GM12878 (cell line): ENCODE data around the gene CNST. TPM values are rescaled to one million over a fixed set of nuclear protein-coding genes. Genes with fewer than 3 reads are reported as not detected.

Source experiments
- ATAC-seq: fragments of 200-7000 bp; cut with Tn5 transposase; 3 replicates; pipeline ENCODE4 v1.9.1; 2020; ENCODE audit warnings: mild to moderate bottlenecking, moderate library complexity
- BruUV-seq: library from RNA; stranded (reverse); fragments of 400-500 nt; replicated peaks from 2 replicates; lab custom pipeline; 2021; lab: Mats Ljungman, UMichigan
- CTCF ChIA-PET: fragments of 300-600 bp; sonication (Branson Sonifier 250); formaldehyde crosslinking; extraction: SDS; loops from one replicate; lab custom pipeline; 2021; ENCODE audit warnings: inconsistent platforms; lab: Yijun Ruan, JAX
- POLR2A ChIA-PET: fragments of 350-600 bp; formaldehyde crosslinking; extraction: SDS; loops from one replicate; lab custom pipeline; 2021; ENCODE audit warnings: inconsistent platforms; lab: Charles Lee
- RAD21 ChIA-PET: fragments of 300-600 bp; sonication (Branson Sonifier 250); formaldehyde crosslinking; loops from one replicate; lab custom pipeline; 2023; ENCODE audit warnings: antibody characterized with exemption; ENCODE audit not compliant: unreplicated experiment; lab: Charles Lee
- SMC1A ChIA-PET: fragments of 300-600 bp; sonication (Branson Sonifier 250); formaldehyde crosslinking; loops from one replicate; lab custom pipeline; 2023; ENCODE audit not compliant: unreplicated experiment, uncharacterized antibody; lab: Charles Lee
- DNase-seq: peaks from one replicate; pipeline ENCODE4 v3.0.0-alpha.2; 2011; ENCODE audit warnings: low read depth, low spot score
- FAIRE-seq: peaks from 3 replicates; lab custom pipeline; 2011; peaks lifted over from hg19 to GRCh38; lab: Jason Lieb, UNC
- H2AFZ ChIP-seq: 2 replicates; pipeline ENCODE4 v1.6.0; 2011; ENCODE audit warnings: low read depth, low read length, control low read depth; ENCODE audit not compliant: control insufficient read depth
- H3K27ac ChIP-seq: 2 replicates; pipeline ENCODE4 v1.5.1; 2011; ENCODE audit warnings: control low read depth; ENCODE audit not compliant: control insufficient read depth, insufficient read depth
- H3K27me3 ChIP-seq, 2 experiments: replicated peaks in 1 of 2; 2 replicates each; pipeline versions ENCODE4 v1.6.0 to v1.6.1; 2011; ENCODE audit warnings: low read length in 1 of 2; ENCODE audit not compliant: control insufficient read depth in 2 of 2, insufficient read depth in 2 of 2
- H3K36me3 ChIP-seq, 2 experiments: 2 replicates each; pipeline ENCODE4 v1.5.1; 2011; ENCODE audit warnings: low read length in 1 of 2; ENCODE audit not compliant: control insufficient read depth in 2 of 2, insufficient read depth in 2 of 2
- H3K4me1 ChIP-seq: 2 replicates; pipeline ENCODE4 v1.6.1; 2011; ENCODE audit warnings: mild to moderate bottlenecking, low read length, moderate library complexity, mixed read lengths; ENCODE audit not compliant: control insufficient read depth, insufficient read depth
- H3K4me2 ChIP-seq: 2 replicates; pipeline ENCODE4 v1.6.0; 2011; ENCODE audit warnings: control low read depth; ENCODE audit not compliant: control insufficient read depth, insufficient read depth
- H3K4me3 ChIP-seq: fragments of 200-600 bp; sonication (generic); 2 replicates; pipeline ENCODE4 v1.5.1; 2016
- H3K79me2 ChIP-seq: 2 replicates; pipeline ENCODE4 v1.6.0; 2011; ENCODE audit warnings: low read length; ENCODE audit not compliant: control insufficient read depth, insufficient read depth
- H3K9ac ChIP-seq: 2 replicates; pipeline ENCODE4 v1.8.0; 2011; ENCODE audit warnings: low read length, control low read depth, mixed read lengths; ENCODE audit not compliant: control insufficient read depth, insufficient read depth
- H3K9me3 ChIP-seq: replicated peaks from 3 replicates; pipeline ENCODE4 v1.5.1; 2011; ENCODE audit warnings: mild to moderate bottlenecking, low read length; ENCODE audit not compliant: control insufficient read depth, insufficient read depth
- H4K20me1 ChIP-seq: 2 replicates; pipeline ENCODE4 v1.6.0; 2011; ENCODE audit not compliant: control insufficient read depth, insufficient read depth
- BHLHE40 ChIP-seq, 2 experiments: fragments of 450-650 bp in 1 of 2; IDR thresholded peaks; 2 replicates each; pipeline ENCODE4 v1.6.1; 2011 to 2017; ENCODE audit warnings: low read depth in 2 of 2, borderline replicate concordance in 1 of 2, improper control_type of control experiment in 1 of 2, low read length in 1 of 2, mild to moderate bottlenecking in 1 of 2
- GABPA ChIP-seq: IDR thresholded peaks from 2 replicates; pipeline ENCODE4 v1.6.1; 2014; ENCODE audit warnings: antibody characterized with exemption, low read depth, mild to moderate bottlenecking, inconsistent platforms
- STAT3 ChIP-seq: IDR thresholded peaks from 2 replicates; pipeline ENCODE4 v1.6.1; 2011; ENCODE audit warnings: low read depth, low read length, improper control_type of control experiment
- ZNF207 ChIP-seq: fragments of 450-650 bp; IDR thresholded peaks from 2 replicates; pipeline ENCODE4 v1.6.1; 2014; ENCODE audit warnings: antibody characterized with exemption, mild to moderate bottlenecking, borderline replicate concordance
- WGBS: methylation state at CpG from one replicate; pipeline ENCODE4 v1.1.6; 2016; ENCODE audit warnings: low lambda C conversion rate; ENCODE audit not compliant: insufficient replicate concordance, insufficient coverage; ENCODE audit errors: missing lambda C conversion rate; 5-methylcytosine and 5-hydroxymethylcytosine counted together
- in situ Hi-C: fragments of 300-500 bp; cut with MboI; formaldehyde crosslinking; loops from 9 replicates; pipeline ENCODE4 v1.14.3; 2018; ENCODE audit warnings: mixed read lengths
- intact Hi-C: fragments of 100-400 bp; cut with micrococcal nuclease; formaldehyde crosslinking; loops from one replicate; pipeline ENCODE4 v1.14.2; 2022; ENCODE audit not compliant: unreplicated experiment
- polyA plus RNA-seq, 11 experiments: library from polyadenylated mRNA; depleted of rRNA in 4 of 11; unstranded in 6 of 11; stranded (reverse) in 5 of 11; fragments of >200 nt; fragmentation: Nextera tagmentation in 4 of 11; fragmentation: Illumina TruSeq in 1 of 11; extraction: Ambion mirVana in 4 of 11; extraction: Trizol in 1 of 11; gene quantifications; 1 replicate in 1 of 11; 2 replicates in 10 of 11; pipeline versions ENCODE4 v1.2.1 to v1.2.3, GENCODE V29; 2011 to 2016; ENCODE audit warnings: inconsistent platforms in 2 of 11, missing spikeins in 2 of 11, low read depth in 1 of 11
- total RNA-seq, 4 experiments: library from RNA; depleted of rRNA in 3 of 4; stranded (reverse); fragments of >200 nt in 3 of 4; fragmentation: Illumina TruSeq in 1 of 4; extraction: Trizol in 1 of 4; gene quantifications; 2 replicates each; pipeline versions ENCODE4 v1.2.1 to v1.2.3, GENCODE V29; 2013 to 2021
- TF ChIP-seq, protein P1 (sequence below): IDR thresholded peaks from 2 replicates; pipeline ENCODE4 v1.6.1; 2012; ENCODE audit warnings: improper control_type of control experiment, low read depth, low read length; ENCODE audit not compliant: insufficient replicate concordance
- TF ChIP-seq, protein P2 (sequence below): fragments of 450-650 bp; IDR thresholded peaks from 2 replicates; pipeline ENCODE4 v1.6.1; 2016; ENCODE audit warnings: mild to moderate bottlenecking
- TF ChIP-seq, protein P3 (sequence below): IDR thresholded peaks from 2 replicates; pipeline ENCODE4 v1.6.1; 2012; ENCODE audit warnings: low read depth, low read length, improper control_type of control experiment

CNST gene
- total and polyA plus RNA-seq, 10 of the 15 experiments (the other 5 are each of a cell fraction or from before 2014, with no cell fraction given), result 4.8 to 16.2 (median 12.3) TPM

DNA sequence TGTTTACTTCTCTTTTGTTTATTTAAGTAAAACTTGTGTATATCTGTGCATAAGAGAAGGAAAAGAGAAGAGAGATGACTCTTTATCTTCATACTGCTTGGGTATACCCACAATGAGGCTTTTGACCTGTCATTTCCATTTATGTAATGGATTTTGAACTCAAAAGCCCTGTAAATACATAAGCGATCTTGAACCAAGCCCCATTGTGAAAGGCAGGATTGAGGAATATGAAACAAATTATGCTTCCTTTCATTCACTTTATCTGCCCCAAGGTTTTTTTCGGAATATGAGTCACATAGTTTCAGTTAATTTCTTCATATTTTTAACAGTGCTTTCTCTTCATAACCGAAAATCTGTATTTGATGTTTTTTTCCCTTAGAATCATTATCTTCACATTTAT is 21.4 kb downstream of the CNST start:
- POLR2A ChIA-PET, result no interaction called here
- Histone ChIP-seq H2AFZ (no peak overlapping the region), H3K9me3 (peaks cover 4% of the 10 kb centered on the region; the same call in 2 of the 3 replicates), H3K79me2 (peaks cover 8% of the 10 kb centered on the region), H3K36me3 (peaks cover 2 to 4% of the 10 kb centered on the region in 2 experiments; a peak in 3 of 4 replicates), H3K4me3 (no peak overlapping the region), H3K27me3 (no peaks in the 10 kb centered on the region), H3K4me1 (peaks cover 12% of the 10 kb centered on the region; the same call in 1 of the 2 replicates), H3K4me2 (no peak overlapping the region), H4K20me1 (no peaks in the 10 kb centered on the region), H3K27ac (no peak overlapping the region)
- intact Hi-C loops, result no loop called here
- FAIRE-seq (no peak), ATAC-seq (no peak), DNase-seq (no peak)
- WGBS, result 95% methylated on average over 3 of the region's 3 CpGs
- RAD21 ChIA-PET, result no interaction called here
- in situ Hi-C loops, result no loop called here
- no TSS peak for BruUV-seq
- CTCF ChIA-PET, result no interaction called here
- SMC1A ChIA-PET, result no interaction called here
- TF ChIP-seq GABPA (no peak), STAT3 (no peak)
- TF ChIP-seq, all 136 proteins: peak for 0
- H3K9ac ChIP-seq, result no peak overlapping the region

DNA sequence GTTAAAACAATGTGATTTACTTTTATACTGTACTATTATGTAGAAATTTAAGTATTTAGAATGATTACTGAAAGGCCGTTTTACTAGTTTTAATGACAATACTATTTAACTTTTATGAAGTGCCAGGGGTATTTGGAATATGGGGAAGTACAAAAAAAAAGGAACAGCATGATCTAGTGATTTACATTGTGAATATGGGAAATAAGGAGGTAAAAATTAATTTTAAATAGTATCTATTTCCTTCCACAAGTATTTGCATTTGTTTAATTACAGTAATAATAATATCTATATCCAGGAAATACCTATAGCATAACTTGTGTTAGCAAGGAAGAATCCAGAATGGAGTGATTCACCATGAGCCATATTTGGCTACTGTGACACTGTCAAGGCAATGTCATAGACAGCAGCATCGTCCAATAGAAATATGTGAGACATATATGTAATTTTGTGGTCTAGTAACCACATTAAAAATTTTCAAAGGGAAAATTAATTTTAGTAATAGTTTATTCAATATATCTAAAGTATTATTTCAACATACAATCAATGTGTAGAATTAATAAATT is 22.0 kb downstream of the CNST start:
- H2AFZ ChIP-seq, result no peak overlapping the region
- no peak for TF ChIP-seq STAT3
- TF ChIP-seq, protein P1, sequence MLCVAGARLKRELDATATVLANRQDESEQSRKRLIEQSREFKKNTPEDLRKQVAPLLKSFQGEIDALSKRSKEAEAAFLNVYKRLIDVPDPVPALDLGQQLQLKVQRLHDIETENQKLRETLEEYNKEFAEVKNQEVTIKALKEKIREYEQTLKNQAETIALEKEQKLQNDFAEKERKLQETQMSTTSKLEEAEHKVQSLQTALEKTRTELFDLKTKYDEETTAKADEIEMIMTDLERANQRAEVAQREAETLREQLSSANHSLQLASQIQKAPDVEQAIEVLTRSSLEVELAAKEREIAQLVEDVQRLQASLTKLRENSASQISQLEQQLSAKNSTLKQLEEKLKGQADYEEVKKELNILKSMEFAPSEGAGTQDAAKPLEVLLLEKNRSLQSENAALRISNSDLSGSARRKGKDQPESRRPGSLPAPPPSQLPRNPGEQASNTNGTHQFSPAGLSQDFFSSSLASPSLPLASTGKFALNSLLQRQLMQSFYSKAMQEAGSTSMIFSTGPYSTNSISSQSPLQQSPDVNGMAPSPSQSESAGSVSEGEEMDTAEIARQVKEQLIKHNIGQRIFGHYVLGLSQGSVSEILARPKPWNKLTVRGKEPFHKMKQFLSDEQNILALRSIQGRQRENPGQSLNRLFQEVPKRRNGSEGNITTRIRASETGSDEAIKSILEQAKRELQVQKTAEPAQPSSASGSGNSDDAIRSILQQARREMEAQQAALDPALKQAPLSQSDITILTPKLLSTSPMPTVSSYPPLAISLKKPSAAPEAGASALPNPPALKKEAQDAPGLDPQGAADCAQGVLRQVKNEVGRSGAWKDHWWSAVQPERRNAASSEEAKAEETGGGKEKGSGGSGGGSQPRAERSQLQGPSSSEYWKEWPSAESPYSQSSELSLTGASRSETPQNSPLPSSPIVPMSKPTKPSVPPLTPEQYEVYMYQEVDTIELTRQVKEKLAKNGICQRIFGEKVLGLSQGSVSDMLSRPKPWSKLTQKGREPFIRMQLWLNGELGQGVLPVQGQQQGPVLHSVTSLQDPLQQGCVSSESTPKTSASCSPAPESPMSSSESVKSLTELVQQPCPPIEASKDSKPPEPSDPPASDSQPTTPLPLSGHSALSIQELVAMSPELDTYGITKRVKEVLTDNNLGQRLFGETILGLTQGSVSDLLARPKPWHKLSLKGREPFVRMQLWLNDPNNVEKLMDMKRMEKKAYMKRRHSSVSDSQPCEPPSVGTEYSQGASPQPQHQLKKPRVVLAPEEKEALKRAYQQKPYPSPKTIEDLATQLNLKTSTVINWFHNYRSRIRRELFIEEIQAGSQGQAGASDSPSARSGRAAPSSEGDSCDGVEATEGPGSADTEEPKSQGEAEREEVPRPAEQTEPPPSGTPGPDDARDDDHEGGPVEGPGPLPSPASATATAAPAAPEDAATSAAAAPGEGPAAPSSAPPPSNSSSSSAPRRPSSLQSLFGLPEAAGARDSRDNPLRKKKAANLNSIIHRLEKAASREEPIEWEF, result no peak
- TF ChIP-seq GABPA, result no peak
- no peak for TF ChIP-seq ZNF207
- TF ChIP-seq, protein P2, sequence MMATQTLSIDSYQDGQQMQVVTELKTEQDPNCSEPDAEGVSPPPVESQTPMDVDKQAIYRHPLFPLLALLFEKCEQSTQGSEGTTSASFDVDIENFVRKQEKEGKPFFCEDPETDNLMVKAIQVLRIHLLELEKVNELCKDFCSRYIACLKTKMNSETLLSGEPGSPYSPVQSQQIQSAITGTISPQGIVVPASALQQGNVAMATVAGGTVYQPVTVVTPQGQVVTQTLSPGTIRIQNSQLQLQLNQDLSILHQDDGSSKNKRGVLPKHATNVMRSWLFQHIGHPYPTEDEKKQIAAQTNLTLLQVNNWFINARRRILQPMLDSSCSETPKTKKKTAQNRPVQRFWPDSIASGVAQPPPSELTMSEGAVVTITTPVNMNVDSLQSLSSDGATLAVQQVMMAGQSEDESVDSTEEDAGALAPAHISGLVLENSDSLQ, result no peak
- no peak for TF ChIP-seq BHLHE40 (IDR thresholded peaks at IDR 0.05; ENCODE audit: borderline replicate concordance in 1 of 2, low read depth in 2 of 2, low read length in 1 of 2)
- TF ChIP-seq, protein P3, sequence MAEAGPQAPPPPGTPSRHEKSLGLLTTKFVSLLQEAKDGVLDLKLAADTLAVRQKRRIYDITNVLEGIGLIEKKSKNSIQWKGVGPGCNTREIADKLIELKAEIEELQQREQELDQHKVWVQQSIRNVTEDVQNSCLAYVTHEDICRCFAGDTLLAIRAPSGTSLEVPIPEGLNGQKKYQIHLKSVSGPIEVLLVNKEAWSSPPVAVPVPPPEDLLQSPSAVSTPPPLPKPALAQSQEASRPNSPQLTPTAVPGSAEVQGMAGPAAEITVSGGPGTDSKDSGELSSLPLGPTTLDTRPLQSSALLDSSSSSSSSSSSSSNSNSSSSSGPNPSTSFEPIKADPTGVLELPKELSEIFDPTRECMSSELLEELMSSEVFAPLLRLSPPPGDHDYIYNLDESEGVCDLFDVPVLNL, result no peak
- TF ChIP-seq, all 136 proteins: peak for 0
- ChIA-PET POLR2A (no interaction called here), SMC1A (interaction anchor here (1.0 kb wide), 1 partner anchor 9 kb away, joined by 3 read pairs; no protein-coding TSS in a partner anchor), RAD21 (no interaction called here), CTCF (no interaction called here)
- no peak for DNase-seq
- peaks cover 8% of the 10 kb centered on the region for H3K79me2 ChIP-seq
- no TSS peak for BruUV-seq
- peaks cover 12% of the 10 kb centered on the region; the same call in 1 of the 2 replicates for H3K4me1 ChIP-seq
- intact Hi-C loops, result no loop called here
- no peak overlapping the region for H3K4me2 ChIP-seq
- no peak overlapping the region for H3K9ac ChIP-seq
- H3K27me3 ChIP-seq, result no peaks in the 10 kb centered on the region
- H4K20me1 ChIP-seq, result no peaks in the 10 kb centered on the region
- FAIRE-seq, result no peak
- H3K4me3 ChIP-seq, result no peak overlapping the region
- H3K9me3 ChIP-seq, result peaks cover 4% of the 10 kb centered on the region; the same call in 2 of the 3 replicates
- no peak for ATAC-seq
- H3K36me3 ChIP-seq, result peaks cover 0 to 4% of the 10 kb centered on the region in 2 experiments; a peak in 2 of 4 replicates
- no peak overlapping the region for H3K27ac ChIP-seq
- in situ Hi-C loops, result no loop called here
- 100% methylated on average over 2 of the region's 2 CpGs for WGBS
